GM12891 (cell line): ENCODE data around the gene C19orf38.
"Not testable (repeated sequence)": the region's sequence is repeated elsewhere in the genome, so short reads cannot be mapped to it uniquely, and the experiment has no call there.

Source experiments
- DNase-seq: peaks from one replicate; pipeline ENCODE4 v3.0.0; 2011; ENCODE audit warnings: low spot score; ENCODE audit not compliant: insufficient read length
- FAIRE-seq: peaks from 2 replicates; lab custom pipeline; 2011; peaks lifted over from hg19 to GRCh38; lab: Jason Lieb, UNC
- PAX5 ChIP-seq: IDR thresholded peaks from 2 replicates; pipeline ENCODE4 v1.6.1; 2011; ENCODE audit warnings: low read length, moderate library complexity, mild to moderate bottlenecking; ENCODE audit not compliant: insufficient read depth, severe bottlenecking
- POLR2A ChIP-seq: IDR thresholded peaks from 2 replicates; pipeline ENCODE4 v1.6.1; 2011; ENCODE audit warnings: low read depth, low read length, control low read depth
- POLR2AphosphoS5 ChIP-seq: IDR thresholded peaks from 2 replicates; pipeline ENCODE4 v1.6.1; 2011; ENCODE audit warnings: low read depth, low read length, control low read depth
- POU2F2 ChIP-seq: IDR thresholded peaks from 2 replicates; pipeline ENCODE4 v1.6.1; 2011; ENCODE audit warnings: low read depth, mild to moderate bottlenecking, control low read depth, low read length, moderate library complexity
- SPI1 ChIP-seq: IDR thresholded peaks from 2 replicates; pipeline ENCODE4 v1.6.1; 2011; ENCODE audit warnings: low read depth, low read length, control low read depth
- TAF1 ChIP-seq: IDR thresholded peaks from 2 replicates; pipeline ENCODE4 v1.6.1; 2011; ENCODE audit warnings: low read depth, low read length, control low read depth

The C19orf38 gene

DNA sequence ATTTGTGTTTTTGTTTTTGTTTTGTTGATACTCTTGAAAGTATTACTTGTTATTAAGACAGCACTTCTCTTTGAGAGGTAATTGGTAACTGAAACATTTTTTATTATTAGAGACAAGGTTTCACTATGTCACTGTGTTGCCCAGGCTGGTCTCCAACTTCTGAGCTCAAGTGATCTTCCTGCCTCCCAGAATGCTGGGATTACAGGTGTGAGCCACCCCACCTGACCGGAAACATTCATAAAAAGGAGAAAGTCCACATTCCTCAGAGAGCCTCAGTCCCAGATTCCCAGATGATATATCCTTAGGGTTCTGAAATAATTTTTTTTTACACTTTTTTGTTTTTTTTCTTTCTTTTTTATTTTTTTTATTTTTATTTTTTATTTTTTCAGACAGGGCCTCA, 25.8 kb downstream of the C19orf38 start:
- FAIRE-seq = no peak
- TF ChIP-seq SPI1 (no peak), TAF1 (no peak), PAX5 (no peak), POLR2A (no peak), POLR2AphosphoS5 (no peak), POU2F2 (no peak)

GRCh38 chr19:10876459-10877240, 28.4 kb downstream of the C19orf38 start:
- TF ChIP-seq POLR2AphosphoS5 = no peak; the same call in 1 of the 2 replicates
- TF ChIP-seq POU2F2 = 0 out of 2 replicates have a peak, but pooled peaks have one; percentile 50
- TF ChIP-seq SPI1 = peak; percentile 99
- peak; percentile 38; the same call in 1 of the 2 replicates for TF ChIP-seq POLR2A
- TF ChIP-seq PAX5 = peak; percentile 8
- TF ChIP-seq TAF1 = no peak; the same call in 1 of the 2 replicates
- FAIRE-seq (peak; percentile 84), DNase-seq (no peak)

More for the DNA sequence above, 25.8 kb downstream of the C19orf38 start:
- DNase-seq = no peak

DNA sequence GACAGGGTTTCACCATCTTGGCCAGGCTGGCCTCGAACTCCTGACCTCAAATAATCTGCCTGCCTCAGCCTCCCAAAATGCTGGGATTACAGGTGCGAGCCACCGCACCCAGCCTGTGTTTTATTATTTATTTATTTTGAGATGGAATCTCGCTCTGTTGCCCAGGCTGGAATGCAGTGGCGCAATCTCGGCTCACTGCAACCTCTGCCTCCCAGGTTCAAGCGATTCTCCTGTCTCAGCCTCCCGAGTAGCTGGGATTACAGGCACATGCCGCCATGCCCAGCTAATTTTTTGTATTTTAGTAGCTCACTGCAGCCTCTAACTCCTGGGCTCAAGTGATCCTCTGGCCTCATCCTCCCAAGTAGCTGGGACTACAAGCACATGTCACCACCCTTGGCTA, 29.4 kb downstream of the C19orf38 start:
- not testable (repeated sequence) for DNase-seq, FAIRE-seq

DNA sequence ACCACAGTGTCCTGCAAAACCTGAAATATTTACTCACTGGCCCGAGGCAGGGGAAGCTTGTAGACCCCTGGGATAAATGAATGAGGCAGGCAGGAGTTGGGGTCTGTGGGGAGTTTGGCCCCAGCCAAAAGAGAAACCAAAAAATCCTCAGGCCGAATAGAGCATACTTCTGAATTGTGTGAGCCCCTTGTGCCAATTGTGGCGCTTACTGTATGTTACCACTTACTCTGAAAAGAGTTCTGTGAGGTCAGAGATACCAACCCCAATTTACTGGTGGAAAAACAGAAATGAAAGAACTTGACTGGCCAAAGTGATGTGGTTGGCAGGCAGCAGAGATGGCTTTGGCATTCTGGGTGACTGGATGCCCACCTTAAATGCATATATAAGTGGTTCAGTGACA, 30.0 kb downstream of the C19orf38 start:
- DNase-seq (no peak), FAIRE-seq (no peak)
- no peak for TF ChIP-seq POLR2A
- TF ChIP-seq SPI1 = no peak
- no peak for TF ChIP-seq POLR2AphosphoS5
- no peak for TF ChIP-seq PAX5
- no peak for TF ChIP-seq POU2F2
- no peak for TF ChIP-seq TAF1

DNA sequence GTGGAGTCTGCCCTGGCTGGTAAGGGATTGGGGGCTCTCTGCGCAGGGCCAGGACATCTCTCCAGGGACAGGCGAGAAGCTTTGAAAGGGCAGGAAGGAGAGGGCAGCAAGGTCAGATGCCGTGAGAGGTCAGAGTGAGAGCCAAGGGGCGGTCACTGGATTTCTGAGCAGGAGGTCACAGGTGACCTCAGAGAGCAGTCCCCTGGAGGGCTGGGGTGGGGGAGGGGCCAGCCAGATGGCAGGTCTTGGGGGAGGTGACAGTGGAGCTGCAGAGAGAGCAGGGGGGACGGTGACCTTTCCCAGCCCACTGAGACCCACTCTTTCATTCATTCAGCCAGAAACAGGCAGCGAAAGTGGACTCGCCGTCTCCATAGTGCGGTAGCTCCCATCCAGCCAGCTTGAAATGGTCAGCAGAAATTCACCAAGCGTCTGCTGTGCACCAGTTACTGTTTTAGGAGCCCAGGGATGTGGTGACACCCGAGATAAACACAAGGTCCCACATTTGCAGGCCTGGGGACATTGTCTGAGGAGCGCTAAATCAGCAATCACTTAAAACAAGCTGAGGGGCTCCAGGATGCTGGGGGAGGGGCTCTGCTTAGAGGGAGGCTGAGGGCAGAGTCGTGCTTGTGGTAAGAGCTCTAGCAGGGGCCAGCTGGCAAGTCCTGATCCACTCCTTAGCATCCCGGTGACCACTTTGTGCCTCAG, 33.3 kb downstream of the C19orf38 start:
- FAIRE-seq = no peak
- TF ChIP-seq POLR2AphosphoS5 (no peak), TAF1 (no peak), SPI1 (no peak), POU2F2 (no peak), PAX5 (no peak), POLR2A (no peak)
- no peak for DNase-seq

DNA sequence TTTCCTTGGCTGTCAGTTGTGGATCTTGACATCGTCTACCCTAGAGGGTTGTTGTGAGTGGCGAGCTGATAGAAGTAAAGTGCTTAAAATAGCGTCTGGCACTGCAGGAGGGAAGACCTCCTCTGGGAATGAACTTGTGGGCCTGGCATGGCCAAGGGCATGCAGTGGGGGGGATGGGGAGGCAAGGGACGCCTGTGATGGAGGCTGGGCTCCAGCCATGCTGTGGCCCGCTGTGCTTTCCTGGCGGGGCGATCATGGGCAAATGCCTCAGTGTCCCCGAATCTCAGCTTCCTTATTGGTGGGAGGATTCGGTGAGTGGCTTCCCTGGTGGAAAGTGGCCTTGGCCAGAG, 33.9 kb downstream of the C19orf38 start:
- FAIRE-seq (no peak), DNase-seq (no peak)
- TF ChIP-seq TAF1 = no peak
- TF ChIP-seq SPI1 = no peak
- TF ChIP-seq POLR2A = no peak
- TF ChIP-seq POLR2AphosphoS5 = no peak
- no peak for TF ChIP-seq POU2F2
- no peak for TF ChIP-seq PAX5

DNA sequence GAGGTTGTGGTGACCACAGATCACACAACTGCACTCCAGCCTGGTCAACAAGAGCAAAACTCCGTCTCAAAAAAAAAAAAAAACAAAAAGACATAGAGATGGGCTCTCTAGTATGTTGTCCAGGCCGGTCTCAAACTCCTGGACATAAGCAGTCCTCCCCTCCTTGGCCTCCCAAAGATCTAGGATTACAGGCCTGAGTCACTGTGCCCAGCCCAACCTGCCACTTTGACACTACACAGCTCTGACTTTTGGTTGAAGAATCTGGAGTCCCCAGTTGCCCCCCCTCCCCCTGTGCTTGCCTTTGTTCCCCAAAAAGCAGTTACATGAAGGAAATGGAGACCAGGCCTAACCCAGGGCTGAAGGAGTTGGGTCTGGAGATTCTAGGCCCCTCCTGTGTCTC, 36.1 kb downstream of the C19orf38 start:
- no peak for DNase-seq
- no peak for FAIRE-seq
- TF ChIP-seq TAF1 (no peak), PAX5 (no peak), POLR2AphosphoS5 (no peak), SPI1 (no peak), POLR2A (no peak), POU2F2 (no peak)

- TF ChIP-seq SPI1 (no peak), TAF1 (no peak), POLR2AphosphoS5 (no peak), POLR2A (no peak), POU2F2 (no peak), PAX5 (no peak)
Observed at GRCh38 chr19:10885201-10886169, 37.3 kb downstream of the C19orf38 start.

More at GRCh38 chr19:10885201-10886169, 37.3 kb downstream of the C19orf38 start:
- FAIRE-seq (no peak), DNase-seq (no peak)
